ENCODE measurements around the gene LRRC17. TPM values are rescaled to one million over a fixed set of nuclear protein-coding genes. Genes with fewer than 3 reads are reported as not detected.

Gene LRRC17
- total RNA-seq, 1 experiment from 2014 or later = not detected

DNA sequence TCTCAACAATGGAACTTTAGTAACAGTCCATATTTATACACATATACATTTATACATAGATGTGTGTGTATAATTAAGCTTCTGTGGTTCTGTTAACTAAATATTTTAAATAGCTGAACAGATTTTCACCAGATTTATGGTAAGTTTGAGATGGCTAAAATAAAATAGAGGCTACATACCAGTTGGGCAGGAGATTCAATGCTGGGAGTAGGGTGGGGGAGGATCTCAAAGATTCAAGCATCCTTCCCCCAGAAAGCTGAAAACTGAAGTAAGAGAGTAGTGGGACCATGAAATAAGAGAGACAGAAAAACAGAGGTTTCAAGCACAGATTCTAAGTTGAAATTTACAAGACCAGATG is 14.0 kb downstream of the LRRC17 start:
- Histone ChIP-seq H3K9ac (ENCODE audit: low read length) (no peak overlapping the region), H3K9me2 (replicated peaks; ENCODE audit: insufficient read depth, low read length) (no peaks in the 10 kb centered on the region), H3K79me2 (ENCODE audit: low read length) (no peaks in the 10 kb centered on the region), H3K4me3 (ENCODE audit: low read length) (no peak overlapping the region), H3K4me1 (ENCODE audit: low read length) (no peaks in the 10 kb centered on the region), H3K27ac (ENCODE audit: low read length) (no peak overlapping the region), H3K36me3 (ENCODE audit: insufficient read depth, low read length) (no peaks in the 10 kb centered on the region), H4K20me1 (ENCODE audit: insufficient read depth, low read depth, low read length) (no peaks in the 10 kb centered on the region), H3K9me3 (ENCODE audit: low read length) (no peaks in the 10 kb centered on the region), H3K27me3 (ENCODE audit: low read length) (no peaks in the 10 kb centered on the region), H2AFZ (ENCODE audit: low read length) (no peak overlapping the region), H3K4me2 (ENCODE audit: low read depth, low read length, poor library complexity, severe bottlenecking) (no peak overlapping the region)
- no peak for DNase-seq

DNA sequence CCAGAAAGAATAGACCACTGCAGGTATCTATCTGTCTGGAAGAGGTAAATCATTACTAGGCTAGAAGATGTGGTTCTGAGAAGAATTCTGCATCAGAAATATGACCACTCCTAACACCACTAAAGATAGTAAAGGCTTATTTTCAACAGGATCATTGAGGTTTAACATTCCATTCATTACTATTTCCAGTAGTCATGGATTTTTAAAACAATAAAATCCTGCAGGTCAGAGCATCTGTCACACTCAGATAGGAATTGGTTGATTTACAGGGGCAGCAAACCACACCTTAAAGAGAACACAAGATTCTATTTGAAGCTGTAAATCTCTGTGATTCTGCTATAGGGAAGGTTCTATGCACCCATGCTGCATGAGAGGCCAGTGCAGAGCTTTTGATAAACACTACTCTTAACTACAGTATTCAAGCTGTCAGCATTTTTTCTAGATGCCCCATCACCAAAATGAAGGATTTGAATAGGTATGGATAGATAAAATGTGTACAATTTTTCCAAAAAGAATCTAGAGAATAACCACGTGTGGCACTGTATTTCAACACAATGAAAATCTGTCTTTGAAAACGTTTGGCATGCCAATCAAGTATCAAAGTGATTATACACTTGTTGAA is 14.6 kb downstream of the LRRC17 start:
- Histone ChIP-seq H3K4me1 (ENCODE audit: low read length) (no peaks in the 10 kb centered on the region), H3K4me2 (ENCODE audit: low read depth, low read length, poor library complexity, severe bottlenecking) (no peak overlapping the region), H3K9me3 (ENCODE audit: low read length) (no peaks in the 10 kb centered on the region), H3K79me2 (ENCODE audit: low read length) (no peaks in the 10 kb centered on the region), H4K20me1 (ENCODE audit: insufficient read depth, low read depth, low read length) (no peaks in the 10 kb centered on the region), H3K9ac (ENCODE audit: low read length) (no peak overlapping the region), H2AFZ (ENCODE audit: low read length) (no peak overlapping the region), H3K27me3 (ENCODE audit: low read length) (no peaks in the 10 kb centered on the region), H3K36me3 (ENCODE audit: insufficient read depth, low read length) (no peaks in the 10 kb centered on the region), H3K27ac (ENCODE audit: low read length) (no peak overlapping the region), H3K4me3 (ENCODE audit: low read length) (no peak overlapping the region), H3K9me2 (replicated peaks; ENCODE audit: insufficient read depth, low read length) (no peaks in the 10 kb centered on the region)
- DNase-seq = no peak

DNA sequence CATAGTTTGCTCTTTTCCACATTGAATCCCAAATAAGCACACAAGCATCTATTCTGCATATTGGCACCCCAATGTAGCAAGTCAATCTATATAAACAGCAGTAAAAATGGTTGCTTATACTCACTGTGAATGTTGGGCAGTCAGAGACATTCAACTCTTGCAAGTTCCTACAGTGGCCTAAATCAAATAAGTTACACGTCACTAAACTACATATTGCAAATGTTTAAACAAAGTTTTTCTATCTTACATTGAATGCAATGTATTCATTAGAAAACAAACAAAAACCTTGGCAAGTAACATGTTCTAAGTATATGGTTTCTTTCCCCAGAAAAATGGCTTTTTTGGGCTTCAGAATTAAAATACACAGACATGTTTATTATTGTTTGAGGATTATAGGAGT is 19.0 kb downstream of the LRRC17 start:
- Histone ChIP-seq H3K79me2 (ENCODE audit: low read length) (no peaks in the 10 kb centered on the region), H3K27ac (ENCODE audit: low read length) (no peak overlapping the region), H2AFZ (ENCODE audit: low read length) (no peak overlapping the region), H3K27me3 (ENCODE audit: low read length) (no peaks in the 10 kb centered on the region), H3K4me1 (ENCODE audit: low read length) (no peaks in the 10 kb centered on the region), H3K4me2 (ENCODE audit: low read depth, low read length, poor library complexity, severe bottlenecking) (no peak overlapping the region), H3K9ac (ENCODE audit: low read length) (no peak overlapping the region), H3K9me2 (replicated peaks; ENCODE audit: insufficient read depth, low read length) (no peaks in the 10 kb centered on the region), H4K20me1 (ENCODE audit: insufficient read depth, low read depth, low read length) (no peaks in the 10 kb centered on the region), H3K4me3 (ENCODE audit: low read length) (no peak overlapping the region), H3K36me3 (ENCODE audit: insufficient read depth, low read length) (no peaks in the 10 kb centered on the region), H3K9me3 (ENCODE audit: low read length) (no peaks in the 10 kb centered on the region)
- DNase-seq = no peak

DNA sequence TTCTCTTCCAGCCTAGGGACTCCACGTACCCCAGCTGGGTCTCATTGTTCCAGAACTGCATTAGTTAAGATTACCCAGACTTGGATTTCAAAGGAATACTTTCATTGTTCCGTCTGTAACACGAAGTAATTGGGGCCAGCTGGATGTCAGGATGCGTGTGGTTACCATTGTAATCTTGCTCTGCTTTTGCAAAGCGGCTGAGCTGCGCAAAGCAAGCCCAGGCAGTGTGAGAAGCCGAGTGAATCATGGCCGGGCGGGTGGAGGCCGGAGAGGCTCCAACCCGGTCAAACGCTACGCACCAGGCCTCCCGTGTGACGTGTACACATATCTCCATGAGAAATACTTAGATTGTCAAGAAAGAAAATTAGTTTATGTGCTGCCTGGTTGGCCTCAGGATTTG is 21.0 kb downstream of the LRRC17 start:
- no peaks in the 10 kb centered on the region for H3K9me3 ChIP-seq (ENCODE audit: low read length)
- no peaks in the 10 kb centered on the region for H3K4me1 ChIP-seq (ENCODE audit: low read length)
- H3K79me2 ChIP-seq (ENCODE audit: low read length) = no peaks in the 10 kb centered on the region
- no peak overlapping the region for H3K4me3 ChIP-seq (ENCODE audit: low read length)
- H3K4me2 ChIP-seq (ENCODE audit: low read depth, low read length, poor library complexity, severe bottlenecking) = no peak overlapping the region
- H3K9ac ChIP-seq (ENCODE audit: low read length) = no peak overlapping the region
- H4K20me1 ChIP-seq (ENCODE audit: insufficient read depth, low read depth, low read length) = no peaks in the 10 kb centered on the region
- H3K27ac ChIP-seq (ENCODE audit: low read length) = no peak overlapping the region
- H3K9me2 ChIP-seq (replicated peaks; ENCODE audit: insufficient read depth, low read length) = no peaks in the 10 kb centered on the region
- H3K27me3 ChIP-seq (ENCODE audit: low read length) = no peaks in the 10 kb centered on the region
- no peak for DNase-seq
- no peaks in the 10 kb centered on the region for H3K36me3 ChIP-seq (ENCODE audit: insufficient read depth, low read length)
- H2AFZ ChIP-seq (ENCODE audit: low read length) = no peak overlapping the region

DNA sequence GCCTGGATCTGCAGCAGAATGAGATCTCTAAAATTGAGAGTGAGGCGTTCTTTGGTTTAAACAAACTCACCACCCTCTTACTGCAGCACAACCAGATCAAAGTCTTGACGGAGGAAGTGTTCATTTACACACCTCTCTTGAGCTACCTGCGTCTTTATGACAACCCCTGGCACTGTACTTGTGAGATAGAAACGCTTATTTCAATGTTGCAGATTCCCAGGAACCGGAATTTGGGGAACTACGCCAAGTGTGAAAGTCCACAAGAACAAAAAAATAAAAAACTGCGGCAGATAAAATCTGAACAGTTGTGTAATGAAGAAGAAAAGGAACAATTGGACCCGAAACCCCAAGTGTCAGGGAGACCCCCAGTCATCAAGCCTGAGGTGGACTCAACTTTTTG is 21.4 kb downstream of the LRRC17 start:
- Histone ChIP-seq H3K36me3 (ENCODE audit: insufficient read depth, low read length) (no peaks in the 10 kb centered on the region), H3K9me3 (ENCODE audit: low read length) (no peaks in the 10 kb centered on the region), H3K9ac (ENCODE audit: low read length) (no peak overlapping the region), H4K20me1 (ENCODE audit: insufficient read depth, low read depth, low read length) (no peaks in the 10 kb centered on the region), H3K4me3 (ENCODE audit: low read length) (no peak overlapping the region), H3K4me1 (ENCODE audit: low read length) (no peaks in the 10 kb centered on the region), H3K4me2 (ENCODE audit: low read depth, low read length, poor library complexity, severe bottlenecking) (no peak overlapping the region), H3K9me2 (replicated peaks; ENCODE audit: insufficient read depth, low read length) (no peaks in the 10 kb centered on the region), H3K27ac (ENCODE audit: low read length) (no peak overlapping the region), H2AFZ (ENCODE audit: low read length) (no peak overlapping the region), H3K79me2 (ENCODE audit: low read length) (no peaks in the 10 kb centered on the region), H3K27me3 (ENCODE audit: low read length) (no peaks in the 10 kb centered on the region)
- DNase-seq = no peak

DNA sequence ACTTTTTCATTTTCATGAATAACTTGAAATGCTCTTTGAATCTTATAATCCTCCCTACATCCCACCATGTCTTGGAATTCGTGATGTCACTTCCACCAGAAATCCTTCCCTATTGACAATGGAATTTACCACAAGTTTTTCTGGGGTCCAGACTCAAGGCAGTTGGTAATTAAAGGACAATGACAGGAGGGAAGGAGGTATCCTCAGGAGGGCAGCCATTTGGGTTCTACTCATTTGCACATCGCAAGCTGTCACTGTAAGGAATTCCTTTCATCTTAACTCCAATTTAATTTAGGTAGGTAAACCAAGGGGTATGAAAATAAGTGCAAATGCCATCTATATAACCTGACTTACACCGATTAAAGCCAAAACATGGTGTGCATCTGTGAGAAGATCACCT is 21.9 kb downstream of the LRRC17 start:
- Histone ChIP-seq H3K4me2 (ENCODE audit: low read depth, low read length, poor library complexity, severe bottlenecking) (no peak overlapping the region), H3K9ac (ENCODE audit: low read length) (no peak overlapping the region), H4K20me1 (ENCODE audit: insufficient read depth, low read depth, low read length) (no peaks in the 10 kb centered on the region), H3K27me3 (ENCODE audit: low read length) (no peaks in the 10 kb centered on the region), H3K4me1 (ENCODE audit: low read length) (no peaks in the 10 kb centered on the region), H3K9me2 (replicated peaks; ENCODE audit: insufficient read depth, low read length) (no peaks in the 10 kb centered on the region), H3K79me2 (ENCODE audit: low read length) (no peaks in the 10 kb centered on the region), H3K4me3 (ENCODE audit: low read length) (no peak overlapping the region), H2AFZ (ENCODE audit: low read length) (no peak overlapping the region), H3K9me3 (ENCODE audit: low read length) (no peaks in the 10 kb centered on the region), H3K36me3 (ENCODE audit: insufficient read depth, low read length) (no peaks in the 10 kb centered on the region), H3K27ac (ENCODE audit: low read length) (no peak overlapping the region)
- no peak for DNase-seq

DNA sequence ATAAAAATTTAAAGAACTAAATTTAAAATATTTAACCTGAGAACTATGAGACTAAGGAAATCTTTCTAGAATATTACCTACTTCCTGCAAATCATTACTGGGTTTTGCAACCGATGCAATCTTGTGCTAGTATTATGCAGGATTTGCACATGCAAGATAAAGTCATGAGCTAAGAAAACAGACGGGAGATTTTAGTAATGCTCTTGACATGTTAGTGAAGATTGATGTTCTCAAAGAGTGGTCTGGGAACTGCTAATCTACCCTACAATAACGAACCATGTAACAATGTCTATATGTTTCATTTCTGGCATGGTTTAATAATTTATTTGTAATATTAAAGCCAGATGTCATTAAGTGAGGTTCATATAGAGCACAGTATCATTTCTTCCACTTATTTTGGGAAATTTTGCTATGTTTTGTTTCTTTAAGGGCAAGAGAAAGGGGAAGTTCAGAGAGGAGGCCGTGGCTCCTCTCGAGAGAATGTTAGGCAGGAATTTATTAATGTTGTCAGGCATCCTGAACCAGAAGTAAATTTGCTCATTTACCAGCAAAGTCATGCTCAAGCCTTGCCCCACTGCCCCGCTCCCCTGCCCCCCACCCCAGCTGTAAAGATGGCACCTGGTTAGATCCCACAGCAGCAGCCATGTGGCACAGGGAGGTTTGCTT is 22.8 kb downstream of the LRRC17 start:
- no peak overlapping the region for H3K9ac ChIP-seq (ENCODE audit: low read length)
- no peak overlapping the region for H2AFZ ChIP-seq (ENCODE audit: low read length)
- H3K79me2 ChIP-seq (ENCODE audit: low read length) = no peaks in the 10 kb centered on the region
- no peaks in the 10 kb centered on the region for H3K9me2 ChIP-seq (replicated peaks; ENCODE audit: insufficient read depth, low read length)
- H3K4me3 ChIP-seq (ENCODE audit: low read length) = no peak overlapping the region
- H4K20me1 ChIP-seq (ENCODE audit: insufficient read depth, low read depth, low read length) = no peaks in the 10 kb centered on the region
- no peaks in the 10 kb centered on the region for H3K9me3 ChIP-seq (ENCODE audit: low read length)
- no peaks in the 10 kb centered on the region for H3K36me3 ChIP-seq (ENCODE audit: insufficient read depth, low read length)
- H3K4me2 ChIP-seq (ENCODE audit: low read depth, low read length, poor library complexity, severe bottlenecking) = no peak overlapping the region
- H3K4me1 ChIP-seq (ENCODE audit: low read length) = no peaks in the 10 kb centered on the region
- no peak overlapping the region for H3K27ac ChIP-seq (ENCODE audit: low read length)
- no peaks in the 10 kb centered on the region for H3K27me3 ChIP-seq (ENCODE audit: low read length)
- no peak for DNase-seq

DNA sequence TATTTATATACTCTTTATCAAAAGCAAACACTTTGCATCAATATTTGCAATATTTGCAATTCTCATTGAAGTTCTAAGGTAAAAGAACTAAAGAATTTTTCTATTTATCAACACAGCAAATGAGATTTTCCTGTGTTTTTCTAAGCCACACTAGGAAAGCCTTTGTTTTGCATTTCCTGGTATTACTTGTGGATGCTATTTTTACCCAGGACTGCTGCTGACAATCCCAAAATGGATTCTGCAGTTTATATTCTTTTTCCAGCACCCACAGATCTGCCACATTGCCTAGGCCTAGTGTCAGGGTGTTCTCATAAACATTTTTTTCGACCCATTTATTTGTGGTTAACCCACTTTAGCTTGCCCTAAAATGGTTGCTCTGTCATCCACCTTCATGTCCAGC is 25.9 kb downstream of the LRRC17 start:
- Histone ChIP-seq H3K9ac (ENCODE audit: low read length) (no peak overlapping the region), H4K20me1 (ENCODE audit: insufficient read depth, low read depth, low read length) (no peaks in the 10 kb centered on the region), H3K9me3 (ENCODE audit: low read length) (no peaks in the 10 kb centered on the region), H3K27ac (ENCODE audit: low read length) (no peak overlapping the region), H3K4me1 (ENCODE audit: low read length) (no peaks in the 10 kb centered on the region), H2AFZ (ENCODE audit: low read length) (no peak overlapping the region), H3K36me3 (ENCODE audit: insufficient read depth, low read length) (no peaks in the 10 kb centered on the region), H3K27me3 (ENCODE audit: low read length) (no peaks in the 10 kb centered on the region), H3K9me2 (replicated peaks; ENCODE audit: insufficient read depth, low read length) (no peaks in the 10 kb centered on the region), H3K4me2 (ENCODE audit: low read depth, low read length, poor library complexity, severe bottlenecking) (no peak overlapping the region), H3K79me2 (ENCODE audit: low read length) (no peaks in the 10 kb centered on the region), H3K4me3 (ENCODE audit: low read length) (no peak overlapping the region)
- no peak for DNase-seq

Data from Karpas-422 (cell line).